Panc1 (cell line): ENCODE data around the gene SLC14A1. TPM values are rescaled to one million over a fixed set of nuclear protein-coding genes. Genes with fewer than 3 reads are reported as not detected.

Experiments
- ATAC-seq: fragments of 200-7000 bp; cut with Tn5 transposase; 2 replicates; pipeline ENCODE4 v1.9.1; 2020; ENCODE audit warnings: mild to moderate bottlenecking, moderate library complexity
- BruUV-seq: library from RNA; stranded (reverse); fragments of 400-500 nt; replicated peaks from 2 replicates; lab custom pipeline; 2021; lab: Mats Ljungman, UMichigan
- CTCF ChIA-PET: fragments of 300-600 bp; sonication (Branson Sonifier 250); formaldehyde crosslinking; loops from one replicate; lab custom pipeline; 2022; ENCODE audit warnings: antibody characterized with exemption; lab: Charles Lee
- POLR2A ChIA-PET: fragments of 300-600 bp; sonication (Branson Sonifier 250); formaldehyde crosslinking; loops from one replicate; lab custom pipeline; 2022; ENCODE audit warnings: antibody characterized with exemption; lab: Charles Lee
- DNase-seq: peaks from one replicate; pipeline ENCODE4 v3.0.0-alpha.2; 2010; ENCODE audit warnings: low read depth, low spot score
- H3K27ac ChIP-seq: 2 replicates; pipeline ENCODE4 v1.5.1; 2011; ENCODE audit warnings: mild to moderate bottlenecking, low read length, inconsistent platforms
- H3K27me3 ChIP-seq: fragments of 200-500 bp; sonication (Bioruptor generic); 2 replicates; pipeline ENCODE4 v1.6.0; 2014; ENCODE audit warnings: low read length, inconsistent platforms; ENCODE audit not compliant: control insufficient read depth, insufficient read depth
- H3K36me3 ChIP-seq: fragments of 200-500 bp; sonication (Bioruptor generic); 2 replicates; pipeline ENCODE4 v1.5.1; 2014; ENCODE audit warnings: inconsistent platforms, mild to moderate bottlenecking, low read length, moderate library complexity; ENCODE audit not compliant: control insufficient read depth, insufficient read depth
- H3K4me1 ChIP-seq: 2 replicates; pipeline ENCODE4 v1.5.1; 2011; ENCODE audit warnings: inconsistent platforms, mild to moderate bottlenecking, low read length, moderate library complexity; ENCODE audit not compliant: control insufficient read depth, insufficient read depth
- H3K4me3 ChIP-seq, 2 experiments: 2 replicates each; pipeline ENCODE4 v1.5.1; 2011 to 2012; ENCODE audit warnings: low read depth in 2 of 2, low read length in 2 of 2, mild to moderate bottlenecking in 2 of 2, inconsistent platforms in 1 of 2, moderate library complexity in 1 of 2
- H3K9me3 ChIP-seq: fragments of 200-500 bp; sonication (Bioruptor generic); 2 replicates; pipeline ENCODE4 v1.5.1; 2014; ENCODE audit warnings: low read depth, mild to moderate bottlenecking, inconsistent platforms, low read length, moderate library complexity; ENCODE audit not compliant: control insufficient read depth, insufficient read depth
- CTCF ChIP-seq: fragments of 450-650 bp; IDR thresholded peaks from 2 replicates; pipeline ENCODE4 v1.5.1; 2017; ENCODE audit warnings: mild to moderate bottlenecking
- POLR2AphosphoS5 ChIP-seq: IDR thresholded peaks from 2 replicates; pipeline ENCODE4 v1.6.1; 2012; ENCODE audit warnings: mild to moderate bottlenecking, low read depth, low read length, moderate library complexity
- REST ChIP-seq, 2 experiments: IDR thresholded peaks; 2 replicates each; pipeline ENCODE4 v1.6.1; 2011 to 2012; ENCODE audit warnings: low read depth in 2 of 2, control low read depth in 1 of 2, low read length in 1 of 2, mild to moderate bottlenecking in 1 of 2, moderate library complexity in 1 of 2; ENCODE audit not compliant: insufficient read depth in 1 of 2
- SIN3A ChIP-seq: IDR thresholded peaks from 2 replicates; pipeline ENCODE4 v1.6.1; 2012; ENCODE audit warnings: low read depth, mild to moderate bottlenecking, low read length, moderate library complexity, borderline replicate concordance; ENCODE audit not compliant: insufficient read depth
- TCF7L2 ChIP-seq: IDR thresholded peaks from 2 replicates; pipeline ENCODE4 v1.6.1; 2011; ENCODE audit warnings: mild to moderate bottlenecking, low read depth, low read length, inconsistent platforms
- in situ Hi-C: cut with HindIII; loops from 2 replicates; pipeline ENCODE4 v1.10.0; 2016; ENCODE audit warnings: low sequenced_read_pairs, low pct_unique_long_range_greater_than_20kb
- intact Hi-C: fragments of 100-400 bp; cut with micrococcal nuclease; formaldehyde crosslinking; loops from one replicate; pipeline ENCODE4 v1.10.0; 2022; ENCODE audit not compliant: unreplicated experiment
- total RNA-seq: library from RNA; stranded (reverse); gene quantifications from one replicate; pipeline ENCODE4 v1.2.1, GENCODE V29; 2021; ENCODE audit not compliant: unreplicated experiment

SLC14A1 gene
- total RNA-seq, 1 experiment from 2014 or later, result 1.2 TPM

GRCh38 chr18:45777393-45777792, 53.4 kb downstream of the SLC14A1 start:
- Histone ChIP-seq H3K36me3 (no peaks in the 10 kb centered on the region; the same call in 1 of the 2 replicates), H3K27ac (no peak overlapping the region), H3K4me1 (no peaks in the 10 kb centered on the region), H3K27me3 (no peaks in the 10 kb centered on the region), H3K9me3 (no peaks in the 10 kb centered on the region), H3K4me3 (no peak overlapping the region)
- no TSS peak for BruUV-seq
- no peak for ATAC-seq
- intact Hi-C loops, result no loop called here
- DNase-seq, result no peak
- no peak for TF ChIP-seq CTCF
- no peak for TF ChIP-seq SIN3A
- TF ChIP-seq POLR2AphosphoS5, result no peak
- no peak for TF ChIP-seq TCF7L2
- TF ChIP-seq REST (IDR thresholded peaks at IDR 0.05; ENCODE audit: insufficient read depth in 1 of 2, low read depth in 2 of 2, low read length in 1 of 2), result no peak
- in situ Hi-C loops, result no loop called here
- ChIA-PET POLR2A (no interaction called here), CTCF (no interaction called here)

- BruUV-seq, result no TSS peak
- Histone ChIP-seq H3K27me3 (no peaks in the 10 kb centered on the region), H3K4me1 (no peaks in the 10 kb centered on the region), H3K9me3 (no peaks in the 10 kb centered on the region), H3K27ac (no peak overlapping the region), H3K36me3 (no peaks in the 10 kb centered on the region; the same call in 1 of the 2 replicates), H3K4me3 (no peak overlapping the region)
- ATAC-seq (no peak), DNase-seq (no peak)
- no peak for TF ChIP-seq TCF7L2
- no peak for TF ChIP-seq CTCF
- no peak for TF ChIP-seq REST (IDR thresholded peaks at IDR 0.05; ENCODE audit: insufficient read depth in 1 of 2, low read depth in 2 of 2, low read length in 1 of 2)
- CTCF ChIA-PET, result interaction anchor here (0.5 kb wide), 1 partner anchor 361 kb away, joined by 3 read pairs; no protein-coding TSS in a partner anchor
- in situ Hi-C loops, result no loop called here
- POLR2A ChIA-PET, result no interaction called here
- intact Hi-C loops, result no loop called here
These were observed 56.6 kb downstream of the SLC14A1 start for GRCh38 chr18:45780568-45780967.
